Karpas-422 (cell line): ENCODE measurements around the gene FER. TPM values are rescaled to one million over a fixed set of nuclear protein-coding genes. Genes with fewer than 3 reads are reported as not detected.

ENCODE experiments used
- DNase-seq: peaks from one replicate; pipeline ENCODE4 v3.0.0-alpha.2; 2015
- H2AFZ ChIP-seq: fragments of 200-600 bp; sonication (generic); 2 replicates; pipeline ENCODE4 v1.6.1; 2014; ENCODE audit warnings: antibody characterized with exemption, low read length, mixed read lengths
- H3K27ac ChIP-seq: fragments of 200-600 bp; sonication (generic); 2 replicates; pipeline ENCODE4 v1.5.1; 2014; ENCODE audit warnings: mild to moderate bottlenecking, low read length, moderate library complexity
- H3K27me3 ChIP-seq: fragments of 200-600 bp; sonication (generic); 2 replicates; pipeline ENCODE4 v1.6.1; 2014; ENCODE audit warnings: low read length, mixed read lengths
- H3K36me3 ChIP-seq: fragments of 200-600 bp; sonication (generic); 2 replicates; pipeline ENCODE4 v1.6.1; 2014; ENCODE audit warnings: low read length, mixed read lengths; ENCODE audit not compliant: insufficient read depth
- H3K4me1 ChIP-seq: fragments of 200-600 bp; sonication (generic); 2 replicates; pipeline ENCODE4 v1.6.1; 2014; ENCODE audit warnings: mild to moderate bottlenecking, low read length, mixed read lengths
- H3K4me2 ChIP-seq: fragments of 200-600 bp; sonication (generic); 2 replicates; pipeline ENCODE4 v1.6.1; 2014; ENCODE audit warnings: low read length, low read depth, mild to moderate bottlenecking; ENCODE audit not compliant: poor library complexity, severe bottlenecking
- H3K4me3 ChIP-seq: fragments of 200-600 bp; sonication (generic); 2 replicates; pipeline ENCODE4 v1.5.1; 2014; ENCODE audit warnings: mild to moderate bottlenecking, antibody characterized with exemption, low read length, mixed read lengths
- H3K79me2 ChIP-seq: fragments of 200-600 bp; sonication (generic); 2 replicates; pipeline ENCODE4 v1.6.1; 2014; ENCODE audit warnings: mild to moderate bottlenecking, low read length, mixed read lengths
- H3K9ac ChIP-seq: fragments of 200-600 bp; sonication (generic); 2 replicates; pipeline ENCODE4 v1.6.0; 2014; ENCODE audit warnings: low read length
- H3K9me2 ChIP-seq: fragments of 200-600 bp; sonication (generic), shearing (Covaris generic); replicated peaks from 2 replicates; pipeline ENCODE4 v1.6.0; 2014; ENCODE audit warnings: mild to moderate bottlenecking, low read length, moderate library complexity; ENCODE audit not compliant: insufficient read depth
- H3K9me3 ChIP-seq: fragments of 300-700, 200-600 bp; sonication (generic); 2 replicates; pipeline ENCODE4 v1.6.1; 2014; ENCODE audit warnings: low read length, mixed read lengths
- H4K20me1 ChIP-seq: fragments of 200-600 bp; sonication (generic); 2 replicates; pipeline ENCODE4 v1.6.1; 2014; ENCODE audit warnings: mild to moderate bottlenecking, antibody characterized with exemption, low read length, low read depth; ENCODE audit not compliant: insufficient read depth
- small RNA-seq: library from RNA; depleted of rRNA; stranded (forward); fragments of <200 nt; gene quantifications from one replicate; pipeline ENCODE3, GENCODE V24; 2014
- total RNA-seq: library from RNA; depleted of rRNA; stranded (reverse); fragments of >200 nt; shearing (Covaris generic); gene quantifications from 2 replicates; pipeline ENCODE4 v1.2.3, GENCODE V29; 2014; ENCODE audit warnings: low replicate concordance

Gene FER
- total RNA-seq, 1 experiment from 2014 or later = 14.6 TPM

DNA sequence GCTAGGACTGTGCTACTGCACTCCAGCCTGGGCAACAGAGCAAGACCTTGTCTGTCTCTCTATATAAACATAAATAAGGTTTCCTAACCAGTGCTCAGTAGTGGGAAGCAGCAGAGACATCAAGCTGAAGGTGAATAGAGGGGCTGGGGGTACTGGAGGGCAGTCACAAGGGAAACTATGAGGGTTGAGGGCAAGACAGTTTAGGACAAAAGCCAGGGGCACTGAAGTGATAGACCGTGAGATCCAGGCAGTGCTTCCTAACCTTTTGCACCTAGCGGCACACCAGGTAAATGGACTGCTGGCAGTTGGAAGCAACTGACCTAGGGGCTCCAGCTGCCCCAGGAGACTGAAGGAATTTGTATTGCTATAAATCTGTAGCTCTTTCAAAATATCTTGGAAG lies 483.6 kb downstream of the FER start:
- H3K4me2 ChIP-seq = no peak overlapping the region
- no peaks in the 10 kb centered on the region for H3K79me2 ChIP-seq
- no peaks in the 10 kb centered on the region for H3K36me3 ChIP-seq
- no peak for DNase-seq
- no peak overlapping the region for H2AFZ ChIP-seq
- H3K27ac ChIP-seq = no peak overlapping the region
- no peaks in the 10 kb centered on the region for H3K4me1 ChIP-seq
- no peaks in the 10 kb centered on the region for H4K20me1 ChIP-seq
- H3K4me3 ChIP-seq = no peak overlapping the region
- H3K9me2 ChIP-seq = no peaks in the 10 kb centered on the region
- H3K9me3 ChIP-seq = no peaks in the 10 kb centered on the region
- H3K9ac ChIP-seq = no peak overlapping the region
- no peaks in the 10 kb centered on the region; the same call in 1 of the 2 replicates for H3K27me3 ChIP-seq

- Histone ChIP-seq H3K4me3 (no peak overlapping the region), H3K9me3 (no peaks in the 10 kb centered on the region), H2AFZ (no peak overlapping the region), H3K79me2 (no peaks in the 10 kb centered on the region), H3K4me1 (no peaks in the 10 kb centered on the region), H3K9me2 (no peaks in the 10 kb centered on the region), H3K27ac (no peak overlapping the region), H3K4me2 (no peak overlapping the region), H3K27me3 (no peaks in the 10 kb centered on the region; the same call in 1 of the 2 replicates), H3K36me3 (no peaks in the 10 kb centered on the region), H3K9ac (no peak overlapping the region), H4K20me1 (no peaks in the 10 kb centered on the region)
- DNase-seq = no peak
Observed at GRCh38 chr5:109234381-109234780, 486.7 kb downstream of the FER start.

DNA sequence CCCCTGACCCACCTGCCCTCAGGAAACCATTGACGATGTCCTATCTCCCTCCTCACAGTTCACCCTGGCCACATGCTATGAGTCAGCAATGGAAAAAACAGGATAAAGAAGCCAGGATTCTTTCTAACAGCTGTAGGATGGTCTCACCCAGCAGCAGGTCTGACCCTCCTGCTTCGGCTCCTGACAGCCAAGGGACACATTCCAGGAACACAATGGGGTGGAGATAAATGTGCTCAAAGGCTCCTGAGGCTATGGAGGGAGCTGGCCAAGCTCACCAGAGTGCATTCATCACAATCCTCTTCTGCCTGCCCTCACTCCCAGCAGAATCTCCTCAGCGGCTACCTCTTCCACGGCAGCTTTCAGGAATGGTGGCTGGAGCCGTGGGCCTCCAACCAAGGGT lies 491.8 kb downstream of the FER start:
- Histone ChIP-seq H3K9ac (no peak overlapping the region), H3K79me2 (no peaks in the 10 kb centered on the region), H3K4me1 (no peaks in the 10 kb centered on the region), H3K9me2 (no peaks in the 10 kb centered on the region), H3K27me3 (no peaks in the 10 kb centered on the region), H3K4me2 (no peak overlapping the region), H2AFZ (no peak overlapping the region), H3K36me3 (no peaks in the 10 kb centered on the region), H3K9me3 (no peaks in the 10 kb centered on the region), H3K4me3 (no peak overlapping the region), H4K20me1 (no peaks in the 10 kb centered on the region), H3K27ac (no peak overlapping the region)
- DNase-seq = no peak

DNA sequence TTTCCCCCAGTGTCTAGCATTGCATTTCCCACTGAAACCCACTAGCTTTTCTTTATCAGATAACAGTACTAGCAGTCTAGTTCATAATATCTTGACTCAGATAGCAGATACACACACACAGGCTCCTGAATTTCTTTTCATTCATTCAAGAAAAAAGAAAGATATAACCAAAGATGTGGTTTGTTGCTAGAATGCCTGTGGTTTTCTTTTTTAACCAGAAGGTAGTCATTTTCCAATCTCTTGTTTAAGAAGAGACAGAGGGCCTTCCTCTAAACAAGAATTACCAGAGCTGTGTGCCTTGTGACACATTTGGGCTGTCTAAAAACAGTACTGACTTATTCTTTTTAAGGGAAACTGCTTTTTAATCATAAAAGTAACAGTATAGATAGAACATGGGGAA lies 494.8 kb downstream of the FER start:
- H3K4me2 ChIP-seq = no peak overlapping the region
- H2AFZ ChIP-seq = no peak overlapping the region
- H4K20me1 ChIP-seq = no peaks in the 10 kb centered on the region
- H3K27me3 ChIP-seq = no peaks in the 10 kb centered on the region
- no peak overlapping the region for H3K9ac ChIP-seq
- no peak overlapping the region for H3K4me3 ChIP-seq
- no peaks in the 10 kb centered on the region for H3K79me2 ChIP-seq
- no peaks in the 10 kb centered on the region for H3K36me3 ChIP-seq
- H3K9me2 ChIP-seq = no peaks in the 10 kb centered on the region
- DNase-seq = no peak
- H3K9me3 ChIP-seq = no peaks in the 10 kb centered on the region
- H3K4me1 ChIP-seq = no peaks in the 10 kb centered on the region
- H3K27ac ChIP-seq = no peak overlapping the region

- no peak for DNase-seq
- Histone ChIP-seq H3K27ac (no peak overlapping the region), H3K27me3 (no peaks in the 10 kb centered on the region), H3K4me1 (no peaks in the 10 kb centered on the region), H3K79me2 (no peaks in the 10 kb centered on the region), H3K36me3 (no peaks in the 10 kb centered on the region), H3K9me2 (no peaks in the 10 kb centered on the region), H3K4me2 (no peak overlapping the region), H3K9me3 (no peaks in the 10 kb centered on the region), H4K20me1 (no peaks in the 10 kb centered on the region), H2AFZ (no peak overlapping the region), H3K4me3 (no peak overlapping the region), H3K9ac (no peak overlapping the region)
Observed at GRCh38 chr5:109246395-109246794, 498.7 kb downstream of the FER start.

Small RNA genes within 50 kb of the gene (small RNA-seq; reads per million reads assigned to genes)
- 0.24 reads per million for gene AC109481.1
- not detected for gene RF00019
- gene RNU6-47P = 0.55 reads per million, percentile 12 among the genes with 10 or more reads in this experiment
